ENCODE measurements around the gene BSG. TPM values are rescaled to one million over a fixed set of nuclear protein-coding genes. Genes with fewer than 3 reads are reported as not detected.

The BSG gene
- total and polyA plus RNA-seq, 4 donors: 80.4 to 367 (median 149) TPM

- TF ChIP-seq CTCF (IDR thresholded peaks at IDR 0.05; ENCODE audit: low read depth, low read length, missing input control) (no peak), HNF4A (conservative IDR thresholded peaks at IDR 0.05) (no peak), YY1 (IDR thresholded peaks at IDR 0.05) (no peak), REST (IDR thresholded peaks at IDR 0.05) (no peak), MAX (IDR thresholded peaks at IDR 0.05) (no peak), RAD21 (IDR thresholded peaks at IDR 0.05) (no peak), FOXA1 (IDR thresholded peaks at IDR 0.05) (no peak), JUND (IDR thresholded peaks at IDR 0.05) (no peak)
- Histone ChIP-seq H3K36me3 (ENCODE audit: control insufficient read depth in 4 of 4, insufficient read depth in 3 of 4, low read depth in 1 of 4, low read length in 3 of 4) (no peaks in the 10 kb centered on the region), H3K4me1 (ENCODE audit: control insufficient read depth in 4 of 4, insufficient read depth in 4 of 4, low read length in 3 of 4) (peaks cover 0 to 7% (median 2%) of the 10 kb centered on the region in 4 donors), H3K4me3 (ENCODE audit: low read depth in 1 of 3, low read length in 3 of 3) (peak overlapping the region in 1 of 3 donors; percentile 46), H3K9me3 (ENCODE audit: control insufficient read depth in 4 of 4, low read length in 3 of 4) (no peaks in the 10 kb centered on the region), H3K27ac (ENCODE audit: low read depth in 1 of 2, low read length in 2 of 2) (no peak overlapping the region), H3K27me3 (ENCODE audit: control insufficient read depth in 4 of 4, insufficient read depth in 4 of 4, low read length in 3 of 4) (peaks cover 0 to 11% (median 2%) of the 10 kb centered on the region in 4 donors), H3K9ac (ENCODE audit: low read depth in 1 of 2, low read length in 2 of 2) (no peak overlapping the region)
- WGBS: 21% methylated on average over 54 of the region's 54 CpGs
- DNase-seq (ENCODE audit: low spot score): no peak
Observed at GRCh38 chr19:588741-589692, 16.6 kb downstream of the BSG start.

GRCh38 chr19:589693-590395, 17.4 kb downstream of the BSG start, which contains the start of gene HCN2:
HCN2 (plus strand) TSS chr19:589881; CDS start chr19:589946, 65 bp downstream.
- WGBS: 2% methylated on average over 126 of the region's 132 CpGs
- H3K4me3 ChIP-seq (ENCODE audit: low read depth in 1 of 3, low read length in 3 of 3): peak within 1 kb of the TSS in 1 of 3 donors; percentile 46
- H3K9ac ChIP-seq (ENCODE audit: low read depth in 1 of 2, low read length in 2 of 2): no peak within 1 kb of the TSS
- peaks cover 0 to 7% (median 2%) of the 10 kb centered on the region in 4 donors for H3K4me1 ChIP-seq (ENCODE audit: control insufficient read depth in 4 of 4, insufficient read depth in 4 of 4, low read length in 3 of 4)
- no peak within 1 kb of the TSS for H3K27ac ChIP-seq (ENCODE audit: low read depth in 1 of 2, low read length in 2 of 2)
- H3K9me3 ChIP-seq (ENCODE audit: control insufficient read depth in 4 of 4, low read length in 3 of 4): no peaks in the 10 kb centered on the region
- no peak for DNase-seq (ENCODE audit: low spot score)
- H3K36me3 ChIP-seq (ENCODE audit: control insufficient read depth in 4 of 4, insufficient read depth in 3 of 4, low read depth in 1 of 4, low read length in 3 of 4): no peaks in the 10 kb centered on the region
- H3K27me3 ChIP-seq (ENCODE audit: control insufficient read depth in 4 of 4, insufficient read depth in 4 of 4, low read length in 3 of 4): peaks cover 0 to 15% (median 2%) of the 10 kb centered on the region in 4 donors
- TF ChIP-seq CTCF (IDR thresholded peaks at IDR 0.05; ENCODE audit: low read depth, low read length, missing input control) (no peak), FOXA1 (IDR thresholded peaks at IDR 0.05) (no peak), REST (IDR thresholded peaks at IDR 0.05) (no peak), RAD21 (IDR thresholded peaks at IDR 0.05) (no peak), ZBTB33 (IDR thresholded peaks at IDR 0.05) (no peak), TAF1 (conservative IDR thresholded peaks at IDR 0.05) (no peak), MAX (IDR thresholded peaks at IDR 0.05) (no peak), EGR1 (IDR thresholded peaks at IDR 0.05; ENCODE audit: low read depth in 2 of 2) (no peak), HNF4A (conservative IDR thresholded peaks at IDR 0.05) (no peak)
